Keratinocyte (primary cell): ENCODE results near the gene SLX4IP. TPM values are rescaled to one million over a fixed set of nuclear protein-coding genes. Genes with fewer than 3 reads are reported as not detected.
"Not testable (repeated sequence)": the region's sequence is repeated elsewhere in the genome, so short reads cannot be mapped to it uniquely, and the experiment has no call there.

Source experiments
- DNase-seq: peaks from one replicate; pipeline ENCODE4 v3.0.0-alpha.2; 2011; ENCODE audit warnings: low read depth, missing footprints, low spot score
- FAIRE-seq: peaks from 2 replicates; lab custom pipeline; 2011; peaks lifted over from hg19 to GRCh38; lab: Jason Lieb, UNC
- H2AFZ ChIP-seq: 2 replicates; pipeline ENCODE4 v1.6.0; 2012; ENCODE audit warnings: low read length, control low read depth, inconsistent platforms; ENCODE audit not compliant: control insufficient read depth
- H3K27ac ChIP-seq: 2 replicates; pipeline ENCODE4 v1.5.1; 2011; ENCODE audit warnings: low read length; ENCODE audit not compliant: control insufficient read depth, insufficient read depth
- H3K27me3 ChIP-seq: 3 replicates; pipeline ENCODE4 v1.6.0; 2011; ENCODE audit warnings: low read length; ENCODE audit not compliant: control insufficient read depth, insufficient read depth; ENCODE audit errors: extremely low read depth
- H3K36me3 ChIP-seq, 2 experiments: 2 replicates in 1 of 2; 3 replicates in 1 of 2; pipeline ENCODE4 v1.5.1; 2011; ENCODE audit warnings: low read length in 2 of 2, mild to moderate bottlenecking in 1 of 2; ENCODE audit not compliant: control insufficient read depth in 2 of 2, insufficient read depth in 2 of 2; ENCODE audit errors: extremely low read depth in 1 of 2
- H3K4me1 ChIP-seq: 3 replicates; pipeline ENCODE4 v1.5.1; 2011; ENCODE audit warnings: low read length; ENCODE audit not compliant: control insufficient read depth, insufficient read depth; ENCODE audit errors: extremely low read depth
- H3K4me2 ChIP-seq: 3 replicates; pipeline ENCODE4 v1.6.0; 2011; ENCODE audit warnings: low read depth, low read length; ENCODE audit not compliant: control insufficient read depth, insufficient read depth; ENCODE audit errors: extremely low read depth
- H3K4me3 ChIP-seq, 3 experiments: fragments of 200-600 bp in 1 of 3; sonication (generic) in 1 of 3; 2 replicates in 2 of 3; 3 replicates in 1 of 3; pipeline ENCODE4 v1.5.1; 2011 to 2016; ENCODE audit warnings: low read length in 3 of 3, mild to moderate bottlenecking in 3 of 3, control low read depth in 2 of 3, inconsistent platforms in 1 of 3, low read depth in 1 of 3, mixed read lengths in 1 of 3, mixed run types in 1 of 3, moderate library complexity in 1 of 3; ENCODE audit not compliant: control insufficient read depth in 2 of 3, insufficient read depth in 2 of 3; ENCODE audit errors: extremely low read depth in 1 of 3
- H3K79me2 ChIP-seq: 2 replicates; pipeline ENCODE4 v1.6.0; 2012; ENCODE audit warnings: low read length; ENCODE audit not compliant: control insufficient read depth, insufficient read depth
- H3K9ac ChIP-seq: 3 replicates; pipeline ENCODE4 v1.6.0; 2011; ENCODE audit warnings: low read length; ENCODE audit not compliant: control insufficient read depth, insufficient read depth; ENCODE audit errors: extremely low read depth
- H3K9me1 ChIP-seq: 3 replicates; pipeline ENCODE4 v1.6.0; 2011; ENCODE audit warnings: low read length; ENCODE audit not compliant: control insufficient read depth, insufficient read depth; ENCODE audit errors: extremely low read depth
- H3K9me3 ChIP-seq: 2 replicates; pipeline ENCODE4 v1.5.1; 2012; ENCODE audit warnings: low read depth, low read length; ENCODE audit not compliant: control insufficient read depth
- H4K20me1 ChIP-seq: 3 replicates; pipeline ENCODE4 v1.6.0; 2011; ENCODE audit warnings: low read length; ENCODE audit not compliant: control insufficient read depth, insufficient read depth; ENCODE audit errors: extremely low read depth
- EZH2 ChIP-seq: IDR thresholded peaks from one replicate; pipeline ENCODE4 v1.6.1; 2012; ENCODE audit warnings: inconsistent platforms, mild to moderate bottlenecking, low read length, moderate library complexity
- dilution Hi-C: fragments of 300-500 bp; cut with MboI; formaldehyde crosslinking; loops from one replicate; pipeline ENCODE4 v1.7.0; 2020; ENCODE audit warnings: low sequenced_read_pairs; ENCODE audit not compliant: extremely low pct_ligation_motif_present
- polyA plus RNA-seq, 5 experiments: library from polyadenylated mRNA; depleted of rRNA in 3 of 5; stranded (reverse) in 3 of 5; stranded (forward) in 1 of 5; unstranded in 1 of 5; fragments of >200 nt; gene quantifications; 1 replicate in 1 of 5; 2 replicates in 3 of 5; 3 replicates in 1 of 5; pipeline versions ENCODE4 v1.2.1 to v1.2.3, GENCODE V29; 2011 to 2012; ENCODE audit warnings: missing spikeins in 2 of 5, low read depth in 1 of 5, low replicate concordance in 1 of 5
- TF ChIP-seq, protein P1 (sequence below), 3 experiments: IDR thresholded peaks in 1 of 3; conservative IDR thresholded peaks in 1 of 3; optimal IDR thresholded peaks in 1 of 3; 2 replicates in 2 of 3; 3 replicates in 1 of 3; pipeline versions ENCODE3 to v1.5.1; 2011; ENCODE audit warnings: low read length in 3 of 3, mild to moderate bottlenecking in 3 of 3, moderate library complexity in 2 of 3, control low read depth in 1 of 3, inconsistent platforms in 1 of 3; ENCODE audit not compliant: insufficient read depth in 2 of 3; ENCODE audit errors: extremely low read depth in 1 of 3

Gene SLX4IP
- polyA plus RNA-seq, 1 donor (not counting 4 experiments of a cell fraction or from before 2014, with no cell fraction given): 3.0 TPM

DNA sequence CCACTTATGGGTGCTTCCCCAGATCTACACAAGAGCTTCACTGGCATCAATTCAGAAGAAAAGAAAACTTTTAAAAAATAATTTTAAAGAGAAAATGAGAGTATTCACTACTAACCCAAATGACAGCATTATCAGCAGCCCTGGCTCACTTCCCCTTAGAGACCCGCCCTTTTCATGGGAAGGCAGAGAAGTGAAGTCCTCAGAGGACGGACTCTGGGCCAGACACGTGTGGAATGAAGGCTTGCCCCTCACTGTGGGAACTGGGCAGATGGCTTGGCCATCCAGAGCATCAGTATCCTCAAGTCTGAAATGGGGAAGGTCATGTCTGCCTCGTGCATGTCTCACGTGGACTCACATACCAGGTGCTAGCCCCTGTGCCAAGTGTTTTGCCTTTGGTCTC is 175.1 kb downstream of the SLX4IP start:
- dilution Hi-C loops: no loop called here
- H3K4me2 ChIP-seq: no peak overlapping the region

GRCh38 chr20:10611357-10611756 is 176.3 kb downstream of the SLX4IP start:
- no peak for TF ChIP-seq EZH2
- TF ChIP-seq, protein P1, sequence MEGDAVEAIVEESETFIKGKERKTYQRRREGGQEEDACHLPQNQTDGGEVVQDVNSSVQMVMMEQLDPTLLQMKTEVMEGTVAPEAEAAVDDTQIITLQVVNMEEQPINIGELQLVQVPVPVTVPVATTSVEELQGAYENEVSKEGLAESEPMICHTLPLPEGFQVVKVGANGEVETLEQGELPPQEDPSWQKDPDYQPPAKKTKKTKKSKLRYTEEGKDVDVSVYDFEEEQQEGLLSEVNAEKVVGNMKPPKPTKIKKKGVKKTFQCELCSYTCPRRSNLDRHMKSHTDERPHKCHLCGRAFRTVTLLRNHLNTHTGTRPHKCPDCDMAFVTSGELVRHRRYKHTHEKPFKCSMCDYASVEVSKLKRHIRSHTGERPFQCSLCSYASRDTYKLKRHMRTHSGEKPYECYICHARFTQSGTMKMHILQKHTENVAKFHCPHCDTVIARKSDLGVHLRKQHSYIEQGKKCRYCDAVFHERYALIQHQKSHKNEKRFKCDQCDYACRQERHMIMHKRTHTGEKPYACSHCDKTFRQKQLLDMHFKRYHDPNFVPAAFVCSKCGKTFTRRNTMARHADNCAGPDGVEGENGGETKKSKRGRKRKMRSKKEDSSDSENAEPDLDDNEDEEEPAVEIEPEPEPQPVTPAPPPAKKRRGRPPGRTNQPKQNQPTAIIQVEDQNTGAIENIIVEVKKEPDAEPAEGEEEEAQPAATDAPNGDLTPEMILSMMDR (optimal IDR thresholded peaks at IDR 0.05 in 1 of 3, IDR thresholded peaks at IDR 0.05 in 1 of 3, conservative IDR thresholded peaks at IDR 0.05 in 1 of 3; ENCODE audit: extremely low read depth in 1 of 3, insufficient read depth in 2 of 3, low read length in 3 of 3): peak; percentile 72 to 88 (median 86)
- H3K4me2 ChIP-seq: no peak overlapping the region
- no peaks in the 10 kb centered on the region for H3K79me2 ChIP-seq
- H3K27ac ChIP-seq: no peak overlapping the region
- H3K36me3 ChIP-seq: no peaks in the 10 kb centered on the region
- DNase-seq: no peak
- H3K4me3 ChIP-seq: no peak overlapping the region
- H4K20me1 ChIP-seq: no peaks in the 10 kb centered on the region
- FAIRE-seq: peak; percentile 41
- no peak overlapping the region for H2AFZ ChIP-seq
- no peak overlapping the region for H3K9ac ChIP-seq
- H3K4me1 ChIP-seq: no peaks in the 10 kb centered on the region
- no peaks in the 10 kb centered on the region for H3K9me3 ChIP-seq
- dilution Hi-C loops: no loop called here
- no peaks in the 10 kb centered on the region for H3K9me1 ChIP-seq
- H3K27me3 ChIP-seq: no peaks in the 10 kb centered on the region

More for the DNA sequence above, 175.1 kb downstream of the SLX4IP start:
- no peaks in the 10 kb centered on the region for H3K9me3 ChIP-seq
- FAIRE-seq: no peak
- DNase-seq: no peak
- H4K20me1 ChIP-seq: no peaks in the 10 kb centered on the region
- peaks cover under 1% of the 10 kb centered on the region for H3K4me1 ChIP-seq
- no peaks in the 10 kb centered on the region for H3K36me3 ChIP-seq
- no peak overlapping the region for H3K9ac ChIP-seq
- H3K27me3 ChIP-seq: no peaks in the 10 kb centered on the region
- H3K79me2 ChIP-seq: no peaks in the 10 kb centered on the region
- TF ChIP-seq EZH2: no peak
- TF ChIP-seq, protein P1 (optimal IDR thresholded peaks at IDR 0.05 in 1 of 3, IDR thresholded peaks at IDR 0.05 in 1 of 3, conservative IDR thresholded peaks at IDR 0.05 in 1 of 3; ENCODE audit: extremely low read depth in 1 of 3, insufficient read depth in 2 of 3, low read length in 3 of 3): no peak
- H3K4me3 ChIP-seq: no peak overlapping the region
- H2AFZ ChIP-seq: no peak overlapping the region
- H3K9me1 ChIP-seq: no peaks in the 10 kb centered on the region
- no peak overlapping the region for H3K27ac ChIP-seq

DNA sequence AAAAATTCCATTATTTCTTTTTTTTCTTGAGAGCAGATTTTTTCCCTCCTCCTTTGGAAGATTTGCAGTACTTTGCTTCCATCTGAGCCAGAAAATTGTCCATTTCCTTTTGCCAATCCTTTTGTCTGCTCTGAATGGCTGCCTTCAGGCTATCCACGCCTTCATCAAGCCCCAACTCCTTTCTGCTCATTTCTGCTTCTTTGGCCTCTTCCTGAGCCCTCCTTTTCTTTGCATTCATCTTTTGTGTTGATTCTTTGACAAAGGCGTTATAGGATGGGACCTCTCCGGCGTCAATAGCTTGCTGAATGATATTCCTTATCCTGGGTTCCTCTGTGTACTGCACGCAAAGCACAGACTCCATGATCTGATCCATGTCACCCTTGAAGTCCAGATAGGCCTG is 178.3 kb downstream of the SLX4IP start:
- H3K27ac ChIP-seq, dilution Hi-C loops, H3K4me1 ChIP-seq, H3K4me2 ChIP-seq, H3K79me2 ChIP-seq, H2AFZ ChIP-seq, H3K4me3 ChIP-seq, DNase-seq, H3K27me3 ChIP-seq, H4K20me1 ChIP-seq, FAIRE-seq, H3K9ac ChIP-seq, H3K36me3 ChIP-seq, H3K9me1 ChIP-seq, H3K9me3 ChIP-seq: not testable (repeated sequence)
